Islet of Langerhans (tissue), 1 donor: Measurements from ENCODE around the gene SYT3.
"Not testable (repeated sequence)": the region's sequence is repeated elsewhere in the genome, so short reads cannot be mapped to it uniquely, and the experiment has no call there.

ENCODE experiments used
- FAIRE-seq: peaks from one replicate; lab custom pipeline; 2011; peaks lifted over from hg19 to GRCh38; lab: Jason Lieb, UNC

SYT3 gene

GRCh38 chr19:50602935-50603334 is 36.7 kb downstream of the SYT3 start:
- no peak for FAIRE-seq

DNA sequence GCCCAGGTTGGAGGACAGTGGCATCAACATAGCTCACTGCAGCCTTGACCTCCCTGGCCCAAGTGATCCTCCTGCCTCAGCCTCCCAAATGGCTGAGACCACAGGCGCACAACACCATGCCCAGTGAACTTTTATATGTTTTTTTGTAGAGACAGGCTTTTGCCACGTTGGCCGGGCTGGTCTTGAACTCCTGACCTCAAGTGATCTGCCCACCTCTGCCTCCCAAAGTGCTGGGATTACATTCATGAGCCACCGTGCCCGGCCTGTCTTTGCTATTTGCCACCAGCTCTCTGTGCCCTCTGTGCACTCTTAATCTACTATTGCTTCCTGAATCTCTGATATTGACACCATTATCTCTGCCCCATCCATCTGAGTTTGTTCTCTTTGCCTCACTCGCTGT is 37.2 kb downstream of the SYT3 start:
- no peak for FAIRE-seq

- no peak for FAIRE-seq
Measured at GRCh38 chr19:50602089-50602422, 37.6 kb downstream of the SYT3 start.

- no peak for FAIRE-seq
Measured at GRCh38 chr19:50601407-50602088, 38.1 kb downstream of the SYT3 start.

- FAIRE-seq: no peak
Measured at GRCh38 chr19:50599427-50599826, 40.3 kb downstream of the SYT3 start.

GRCh38 chr19:50590191-50590590 is 49.5 kb downstream of the SYT3 start:
- FAIRE-seq: no peak

GRCh38 chr19:50581795-50582660 is 57.7 kb downstream of the SYT3 start:
- not testable (repeated sequence) for FAIRE-seq

DNA sequence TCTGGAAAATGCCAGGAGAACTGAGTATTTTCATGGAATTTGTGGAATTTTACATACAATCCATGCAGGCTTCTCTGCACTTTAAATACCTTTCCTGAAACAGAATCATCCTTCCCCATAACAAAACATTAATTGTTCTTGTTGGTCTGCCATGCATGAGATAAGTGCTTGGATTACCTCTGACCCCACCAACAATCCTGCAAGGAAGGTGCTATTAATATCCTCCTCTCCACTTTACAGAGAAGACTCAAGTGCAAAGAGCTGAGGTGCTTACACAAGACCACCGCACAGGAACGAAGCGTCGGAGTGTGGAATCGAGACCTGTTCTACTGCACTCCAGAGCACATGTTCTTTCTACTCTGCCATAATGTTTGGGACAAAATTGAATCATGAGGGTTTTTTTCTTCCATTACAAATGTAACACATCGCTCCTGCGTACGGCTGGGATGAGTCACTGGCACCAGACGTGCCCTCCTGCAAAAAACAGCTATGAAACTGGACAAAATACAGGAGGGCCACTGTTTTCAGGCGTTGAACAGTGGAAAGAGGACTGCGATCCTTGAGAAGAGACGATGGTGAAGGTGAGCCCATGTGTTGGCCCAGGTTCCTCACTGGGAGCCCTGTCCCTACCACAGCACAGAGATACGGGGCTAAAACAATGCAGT is 58.6 kb downstream of the SYT3 start:
- no peak for FAIRE-seq

GRCh38 chr19:50580240-50580639 is 59.4 kb downstream of the SYT3 start:
- FAIRE-seq: no peak

DNA sequence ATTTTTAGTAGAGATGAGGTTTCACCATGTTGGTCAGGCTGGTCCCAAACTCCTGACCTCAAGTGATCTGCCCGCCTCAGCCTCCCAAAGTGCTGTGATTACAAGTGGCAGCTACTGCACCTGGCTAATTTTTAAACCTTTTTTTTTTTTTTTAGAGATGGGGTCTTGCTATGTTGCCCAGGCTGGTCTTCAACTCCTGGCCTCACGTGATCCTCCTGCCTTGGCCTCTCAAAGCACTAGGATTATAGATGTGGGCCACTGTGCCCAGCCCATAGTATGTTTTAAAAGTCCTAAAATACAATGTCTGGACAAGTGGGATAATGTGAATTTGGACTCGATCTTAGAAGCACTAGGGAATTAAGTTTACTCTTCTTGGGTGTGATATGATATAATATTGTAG is 62.9 kb downstream of the SYT3 start:
- not testable (repeated sequence) for FAIRE-seq

GRCh38 chr19:50573741-50574461 is 65.8 kb downstream of the SYT3 start:
- no peak for FAIRE-seq
